Measurements from ENCODE around the gene ATXN2L. TPM values are rescaled to one million over a fixed set of nuclear protein-coding genes. Genes with fewer than 3 reads are reported as not detected.
"Not testable (repeated sequence)": the region's sequence is repeated elsewhere in the genome, so short reads cannot be mapped to it uniquely, and the experiment has no call there.

Gene ATXN2L
- polyA plus RNA-seq, 3 donors = 68.6 to 81.2 (median 70.8) TPM

- DNase-seq (ENCODE audit: low read depth in 3 of 3, low spot score in 2 of 3) = no peak
These were observed 15.1 kb downstream of the ATXN2L start for GRCh38 chr16:28837672-28838557.

GRCh38 chr16:28838558-28838918 lies 15.7 kb downstream of the ATXN2L start:
- DNase-seq (ENCODE audit: low read depth in 3 of 3, low spot score in 2 of 3) = no peak

GRCh38 chr16:28839004-28839639 lies 16.3 kb downstream of the ATXN2L start:
- DNase-seq (ENCODE audit: low read depth in 3 of 3, low spot score in 2 of 3) = no peak

GRCh38 chr16:28839899-28840298 lies 17.1 kb downstream of the ATXN2L start:
- no peak for DNase-seq (ENCODE audit: low read depth in 3 of 3, low spot score in 2 of 3)

- no peak for DNase-seq (ENCODE audit: low read depth in 3 of 3, low spot score in 2 of 3)
These were observed 19.9 kb downstream of the ATXN2L start for GRCh38 chr16:28842696-28843095.

GRCh38 chr16:28843766-28844165 lies 21.0 kb downstream of the ATXN2L start:
- DNase-seq (ENCODE audit: low read depth in 3 of 3, low spot score in 2 of 3) = no peak

GRCh38 chr16:28844226-28844885 lies 21.6 kb downstream of the ATXN2L start:
- no peak for DNase-seq (ENCODE audit: low read depth in 3 of 3, low spot score in 2 of 3)

GRCh38 chr16:28845293-28845692 lies 22.5 kb downstream of the ATXN2L start:
- no peak for DNase-seq (ENCODE audit: low read depth in 3 of 3, low spot score in 2 of 3)

- DNase-seq (ENCODE audit: low read depth in 3 of 3, low spot score in 2 of 3) = no peak
These were observed 22.9 kb downstream of the ATXN2L start for GRCh38 chr16:28845761-28846079.

GRCh38 chr16:28846080-28846932 lies 23.5 kb downstream of the ATXN2L start, which contains the start of gene TUFM:
TSS of gene TUFM (minus strand) at chr16:28846348. CDS start at chr16:28846269, 79 bp downstream.
- DNase-seq (ENCODE audit: low read depth in 3 of 3, low spot score in 2 of 3) = peak; percentile 90 to 98 (median 94)

- DNase-seq (ENCODE audit: low read depth in 3 of 3, low spot score in 2 of 3) = no peak
These were observed 24.1 kb downstream of the ATXN2L start for GRCh38 chr16:28846933-28847273.

- no peak for DNase-seq (ENCODE audit: low read depth in 3 of 3, low spot score in 2 of 3)
These were observed 35.6 kb downstream of the ATXN2L start for GRCh38 chr16:28858421-28858820.

GRCh38 chr16:28859326-28859725 lies 36.5 kb downstream of the ATXN2L start:
- DNase-seq (ENCODE audit: low read depth in 3 of 3, low spot score in 2 of 3) = no peak

- no peak for DNase-seq (ENCODE audit: low read depth in 3 of 3, low spot score in 2 of 3)
These were observed 41.4 kb downstream of the ATXN2L start for GRCh38 chr16:28863929-28864793.

- DNase-seq (ENCODE audit: low read depth in 3 of 3, low spot score in 2 of 3) = no peak
These were observed 42.3 kb downstream of the ATXN2L start for GRCh38 chr16:28865001-28865688.

GRCh38 chr16:28865722-28866453 lies 43.1 kb downstream of the ATXN2L start:
- no peak for DNase-seq (ENCODE audit: low read depth in 3 of 3, low spot score in 2 of 3)

- no peak for DNase-seq (ENCODE audit: low read depth in 3 of 3, low spot score in 2 of 3)
These were observed 43.6 kb downstream of the ATXN2L start for GRCh38 chr16:28866454-28866804.

GRCh38 chr16:28867241-28867640 lies 44.4 kb downstream of the ATXN2L start:
- DNase-seq (ENCODE audit: low read depth in 3 of 3, low spot score in 2 of 3) = no peak

GRCh38 chr16:28867646-28868045 lies 44.8 kb downstream of the ATXN2L start:
- not testable (repeated sequence) for DNase-seq (ENCODE audit: low read depth in 3 of 3, low spot score in 2 of 3)
